Effector memory CD4-positive, alpha-beta T cell (primary cell): ENCODE data around the gene PPP1R8.
"Not testable (repeated sequence)": the region's sequence is repeated elsewhere in the genome, so short reads cannot be mapped to it uniquely, and the experiment has no call there.

Experiments
- DNase-seq, 3 donors: peaks; one replicate each; pipeline ENCODE4 v3.0.0-alpha.2; 2020
- H3K27ac ChIP-seq: 2 replicates; pipeline ENCODE4 v1.7.0; 2013; ENCODE audit warnings: mild to moderate bottlenecking, low read length, moderate library complexity; ENCODE audit not compliant: insufficient read depth, poor library complexity, severe bottlenecking
- H3K27me3 ChIP-seq: replicated peaks from 2 replicates; pipeline ENCODE4 v1.7.0; 2013; ENCODE audit warnings: mild to moderate bottlenecking, low read length; ENCODE audit not compliant: insufficient read depth, control insufficient read depth, poor library complexity, severe bottlenecking
- H3K36me3 ChIP-seq: 2 replicates; pipeline ENCODE4 v1.7.0; 2013; ENCODE audit warnings: mild to moderate bottlenecking, low read length, moderate library complexity; ENCODE audit not compliant: control insufficient read depth, insufficient read depth
- H3K4me1 ChIP-seq: 2 replicates; pipeline ENCODE4 v1.7.0; 2013; ENCODE audit warnings: low read length, mild to moderate bottlenecking; ENCODE audit not compliant: control insufficient read depth, insufficient read depth, poor library complexity, severe bottlenecking
- H3K4me3 ChIP-seq: 2 replicates; pipeline ENCODE4 v1.7.0; 2013; ENCODE audit warnings: low read length, low read depth, mild to moderate bottlenecking; ENCODE audit not compliant: insufficient read depth, poor library complexity, severe bottlenecking
- H3K9me3 ChIP-seq: 2 replicates; pipeline ENCODE4 v1.7.0; 2013; ENCODE audit warnings: mild to moderate bottlenecking, low read length, moderate library complexity; ENCODE audit not compliant: control insufficient read depth
- total RNA-seq, 3 donors: gene quantifications; one replicate each; lab custom pipeline; 2026; lab: John Stamatoyannopoulos, UW

The PPP1R8 gene
- 20.9 to 31.8 (median 25.6) reads per million in 3 donors for total RNA-seq

DNA sequence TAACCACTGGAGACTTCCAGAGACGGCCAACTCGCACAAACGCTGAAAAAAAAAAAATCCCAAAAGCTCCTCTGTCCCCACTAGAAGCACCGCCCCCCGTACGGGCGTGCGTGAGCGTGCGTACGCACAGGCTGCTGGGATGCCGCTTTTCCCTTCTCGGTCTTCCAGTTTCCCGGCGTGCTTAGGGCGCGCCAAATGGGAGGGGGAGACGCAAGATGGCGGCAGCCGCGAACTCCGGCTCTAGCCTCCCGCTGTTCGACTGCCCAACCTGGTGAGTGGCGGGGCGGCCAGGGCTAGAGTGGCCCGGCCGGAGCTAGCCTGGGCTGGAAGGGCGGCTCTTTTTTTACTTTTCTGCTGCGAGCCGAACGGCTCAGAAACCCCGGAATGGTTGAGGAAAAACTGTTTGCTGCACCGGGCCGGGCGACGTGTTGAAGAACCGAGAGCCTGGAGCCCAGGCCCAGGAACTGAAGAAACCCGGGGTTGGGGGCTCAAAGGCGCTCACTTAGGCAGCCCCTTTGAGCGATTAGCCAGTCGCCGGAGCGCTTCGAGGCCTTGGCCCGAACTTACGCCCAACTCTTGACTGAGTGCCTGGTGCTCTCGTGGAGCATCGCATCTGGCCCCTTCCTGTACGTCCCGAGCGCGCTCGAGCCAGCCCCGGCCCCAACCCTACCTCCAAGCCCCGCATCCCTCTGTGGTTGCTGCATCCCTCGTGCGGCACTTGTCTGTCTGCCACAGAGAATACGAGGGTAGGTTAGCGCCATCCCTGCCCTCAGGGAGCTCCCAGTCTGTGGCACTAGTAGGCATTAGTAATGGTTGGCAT lies at the start of gene PPP1R8:
PPP1R8 (plus strand) TSS at position 162 of the 820 bp plus-strand sequence; CDS start at position 216, 54 bp downstream.
- Histone ChIP-seq H3K4me1 (peaks cover 11% of the 10 kb centered on the region), H3K4me3 (peak within 1 kb of the TSS; percentile 75), H3K9me3 (no peaks in the 10 kb centered on the region), H3K27ac (peak within 1 kb of the TSS; percentile 73), H3K36me3 (peaks cover 6% of the 10 kb centered on the region), H3K27me3 (no peaks in the 10 kb centered on the region)
- peak; percentile 69 to 79 (median 78) for DNase-seq

GRCh38 chr1:27782950-27783349 lies 47.6 kb upstream of the PPP1R8 start:
- Histone ChIP-seq H3K27ac (no peak overlapping the region), H3K4me1 (no peaks in the 10 kb centered on the region), H3K36me3 (peaks cover 6% of the 10 kb centered on the region), H3K27me3 (no peaks in the 10 kb centered on the region), H3K9me3 (no peaks in the 10 kb centered on the region), H3K4me3 (no peak overlapping the region)
- DNase-seq: no peak

GRCh38 chr1:27784700-27785099 lies 45.9 kb upstream of the PPP1R8 start:
- H3K36me3 ChIP-seq: peaks cover 12% of the 10 kb centered on the region
- no peaks in the 10 kb centered on the region for H3K9me3 ChIP-seq
- H3K4me3 ChIP-seq: no peak overlapping the region
- H3K27me3 ChIP-seq: no peaks in the 10 kb centered on the region
- no peaks in the 10 kb centered on the region for H3K4me1 ChIP-seq
- DNase-seq: no peak
- H3K27ac ChIP-seq: no peak overlapping the region

DNA sequence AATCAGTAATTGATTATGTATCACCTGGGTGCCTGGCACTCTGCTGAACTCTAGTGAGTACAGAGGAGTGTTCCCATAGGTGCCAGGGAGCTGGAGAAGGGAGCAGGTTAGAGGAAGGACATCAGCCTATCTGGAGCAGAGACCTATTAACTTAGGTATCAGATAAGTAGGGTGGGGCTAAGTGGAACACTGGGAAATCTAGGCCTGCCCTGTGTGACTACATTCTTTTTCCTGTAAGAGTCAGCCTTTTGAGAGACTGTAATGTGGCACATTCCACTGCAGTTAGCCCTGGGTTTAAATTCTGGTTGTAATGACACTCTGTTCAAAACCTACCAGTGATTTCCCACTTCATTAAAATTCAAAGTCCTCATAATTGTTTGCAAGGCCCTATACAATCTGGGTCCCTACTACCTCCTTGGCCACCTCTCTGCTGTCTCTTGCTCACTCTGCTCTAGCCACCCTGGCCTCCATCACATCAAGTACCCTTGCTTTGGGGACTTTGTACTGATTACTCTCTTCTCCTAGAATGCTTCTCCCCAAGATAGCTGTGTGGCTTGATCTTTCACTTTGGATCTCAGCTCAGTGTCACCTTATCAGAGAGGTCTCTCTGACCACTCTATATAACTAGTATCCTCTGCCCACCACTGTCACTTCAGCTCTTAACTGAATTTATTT lies 44.7 kb upstream of the PPP1R8 start:
- H3K9me3 ChIP-seq: no peaks in the 10 kb centered on the region
- H3K4me3 ChIP-seq: no peak overlapping the region
- no peak overlapping the region for H3K27ac ChIP-seq
- H3K36me3 ChIP-seq: peaks cover 20% of the 10 kb centered on the region
- no peaks in the 10 kb centered on the region for H3K27me3 ChIP-seq
- H3K4me1 ChIP-seq: no peaks in the 10 kb centered on the region
- no peak for DNase-seq

DNA sequence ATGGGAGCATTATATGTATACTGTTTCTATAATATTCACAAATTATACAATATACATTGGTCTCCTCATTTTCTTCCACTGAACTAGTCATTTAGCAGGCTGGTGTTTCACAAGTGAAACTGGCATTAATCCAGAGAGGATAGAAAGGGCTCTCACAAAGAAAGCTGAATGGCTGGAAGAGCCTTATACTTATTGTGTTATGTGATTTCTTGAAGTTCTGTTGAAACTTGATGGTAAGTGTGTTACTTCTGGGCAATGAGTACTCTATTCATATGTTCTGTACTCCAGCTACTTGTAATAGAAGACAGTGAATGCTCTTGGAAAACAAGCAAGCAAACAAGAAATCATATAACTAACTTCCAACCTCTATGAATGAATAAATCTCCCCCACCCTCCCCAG lies 42.7 kb upstream of the PPP1R8 start:
- H3K4me1 ChIP-seq: no peaks in the 10 kb centered on the region
- DNase-seq: no peak

DNA sequence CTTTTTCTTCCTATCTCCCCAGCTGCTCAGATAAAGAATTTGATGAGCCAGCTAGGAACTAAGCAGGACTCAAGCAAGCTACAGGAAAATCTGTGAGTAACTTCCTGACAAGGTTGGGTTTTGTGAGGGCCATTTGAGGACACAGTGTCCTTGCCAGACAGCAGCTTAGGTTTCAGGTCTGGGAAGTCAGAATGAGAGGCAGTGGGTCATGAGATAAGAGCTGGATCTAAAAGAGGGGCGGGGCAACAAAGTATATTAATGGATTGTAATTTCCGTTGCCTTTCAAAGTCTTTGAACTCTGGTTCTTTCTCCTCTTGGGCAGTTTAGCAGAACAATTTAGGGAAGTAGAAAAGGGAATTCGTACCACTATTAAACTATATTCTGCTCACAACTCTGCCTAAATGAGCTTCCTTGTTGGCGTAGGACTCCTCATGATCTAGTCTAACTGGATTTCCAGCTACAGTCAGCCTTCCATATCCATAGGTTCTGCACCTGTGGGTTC lies 41.0 kb upstream of the PPP1R8 start:
- no peak overlapping the region for H3K4me3 ChIP-seq

More for the DNA sequence above, 42.7 kb upstream of the PPP1R8 start:
- Histone ChIP-seq H3K27ac (no peak overlapping the region), H3K36me3 (peaks cover 21% of the 10 kb centered on the region), H3K4me3 (no peak overlapping the region), H3K9me3 (no peaks in the 10 kb centered on the region), H3K27me3 (no peaks in the 10 kb centered on the region)

GRCh38 chr1:27790270-27790669 lies 40.3 kb upstream of the PPP1R8 start:
- H3K27me3 ChIP-seq, DNase-seq, H3K27ac ChIP-seq: not testable (repeated sequence)

More for the DNA sequence above, 41.0 kb upstream of the PPP1R8 start:
- Histone ChIP-seq H3K27me3 (no peaks in the 10 kb centered on the region), H3K36me3 (peaks cover 35% of the 10 kb centered on the region), H3K9me3 (no peaks in the 10 kb centered on the region), H3K4me1 (no peaks in the 10 kb centered on the region), H3K27ac (no peak overlapping the region)
- no peak for DNase-seq

GRCh38 chr1:27795601-27796000 lies 35.0 kb upstream of the PPP1R8 start:
- no peak for DNase-seq
- Histone ChIP-seq H3K36me3 (peaks cover 52% of the 10 kb centered on the region), H3K9me3 (no peaks in the 10 kb centered on the region), H3K4me1 (no peaks in the 10 kb centered on the region), H3K27me3 (no peaks in the 10 kb centered on the region), H3K27ac (no peak overlapping the region), H3K4me3 (no peak overlapping the region)

More at GRCh38 chr1:27790270-27790669, 40.3 kb upstream of the PPP1R8 start:
- H3K9me3 ChIP-seq, H3K4me1 ChIP-seq, H3K4me3 ChIP-seq: not testable (repeated sequence)
- peaks cover 42% of the 10 kb centered on the region for H3K36me3 ChIP-seq

DNA sequence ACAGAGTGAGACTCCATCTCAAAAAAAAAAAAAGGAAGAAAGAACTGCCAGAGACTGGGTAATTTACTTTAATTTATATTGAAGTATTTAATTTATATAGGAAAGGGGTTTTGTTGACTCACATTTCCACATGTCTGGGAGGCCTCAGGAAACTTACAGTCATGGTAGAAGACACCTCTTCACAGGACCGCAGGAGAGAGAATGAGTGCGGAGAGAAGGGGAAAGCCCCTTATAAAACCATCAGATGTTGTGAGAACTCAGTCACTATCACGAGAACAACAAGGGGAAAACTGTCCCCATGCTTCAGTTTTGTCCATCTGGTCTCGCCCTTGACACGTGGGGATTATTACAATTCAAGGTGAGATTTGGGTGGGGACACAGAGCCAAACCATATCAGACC lies 25.8 kb upstream of the PPP1R8 start:
- no peak for DNase-seq
- peaks cover 26% of the 10 kb centered on the region for H3K36me3 ChIP-seq
- no peaks in the 10 kb centered on the region for H3K27me3 ChIP-seq
- no peaks in the 10 kb centered on the region for H3K9me3 ChIP-seq
- no peak overlapping the region for H3K27ac ChIP-seq
- no peak overlapping the region for H3K4me3 ChIP-seq
- no peaks in the 10 kb centered on the region for H3K4me1 ChIP-seq

GRCh38 chr1:27806758-27807157 lies 23.8 kb upstream of the PPP1R8 start:
- no peaks in the 10 kb centered on the region for H3K4me1 ChIP-seq
- no peaks in the 10 kb centered on the region for H3K9me3 ChIP-seq
- DNase-seq: no peak
- no peak overlapping the region for H3K4me3 ChIP-seq
- no peak overlapping the region for H3K27ac ChIP-seq
- H3K27me3 ChIP-seq: no peaks in the 10 kb centered on the region
- peaks cover 21% of the 10 kb centered on the region for H3K36me3 ChIP-seq
